GM13976 (cell line): ENCODE measurements around the gene DCP1A.
"Not testable (repeated sequence)": the region's sequence is repeated elsewhere in the genome, so short reads cannot be mapped to it uniquely, and the experiment has no call there.

ENCODE experiments used
- DNase-seq: peaks from one replicate; pipeline ENCODE4 v3.0.0; 2012; ENCODE audit warnings: low spot score
- in situ Hi-C: fragments of 300-500 bp; cut with MboI; formaldehyde crosslinking; loops from one replicate; pipeline ENCODE4 v1.12.0; 2022; ENCODE audit warnings: low sequenced_read_pairs, mixed read lengths, inconsistent platforms; ENCODE audit not compliant: unreplicated experiment
- TF ChIP-seq, protein P1 (sequence below): IDR thresholded peaks from 2 replicates; pipeline ENCODE4 v1.5.1; 2012; ENCODE audit warnings: borderline replicate concordance, mild to moderate bottlenecking; ENCODE audit not compliant: insufficient read depth; ENCODE audit errors: extremely low read depth, missing control alignments, control extremely low read depth

The DCP1A gene

DNA sequence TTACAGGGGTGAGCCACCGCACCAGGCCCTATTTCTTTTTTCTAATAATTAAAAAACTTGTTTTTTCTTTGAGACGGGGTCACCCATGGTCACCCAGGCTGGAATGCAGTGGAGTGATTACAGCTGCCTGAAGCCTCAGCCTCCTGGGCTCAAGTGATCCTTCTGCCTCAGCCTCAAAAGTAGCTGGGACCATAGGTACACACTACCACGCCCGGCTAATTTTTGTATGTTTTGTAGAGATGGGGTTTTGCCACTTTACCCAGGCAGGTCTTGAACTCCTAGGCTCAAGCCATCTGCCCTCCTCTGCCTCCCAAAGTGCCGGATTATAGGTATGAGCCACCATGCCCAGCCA lies 90.7 kb downstream of the DCP1A start:
- in situ Hi-C loops = no loop called here
- DNase-seq = no peak
- TF ChIP-seq, protein P1, sequence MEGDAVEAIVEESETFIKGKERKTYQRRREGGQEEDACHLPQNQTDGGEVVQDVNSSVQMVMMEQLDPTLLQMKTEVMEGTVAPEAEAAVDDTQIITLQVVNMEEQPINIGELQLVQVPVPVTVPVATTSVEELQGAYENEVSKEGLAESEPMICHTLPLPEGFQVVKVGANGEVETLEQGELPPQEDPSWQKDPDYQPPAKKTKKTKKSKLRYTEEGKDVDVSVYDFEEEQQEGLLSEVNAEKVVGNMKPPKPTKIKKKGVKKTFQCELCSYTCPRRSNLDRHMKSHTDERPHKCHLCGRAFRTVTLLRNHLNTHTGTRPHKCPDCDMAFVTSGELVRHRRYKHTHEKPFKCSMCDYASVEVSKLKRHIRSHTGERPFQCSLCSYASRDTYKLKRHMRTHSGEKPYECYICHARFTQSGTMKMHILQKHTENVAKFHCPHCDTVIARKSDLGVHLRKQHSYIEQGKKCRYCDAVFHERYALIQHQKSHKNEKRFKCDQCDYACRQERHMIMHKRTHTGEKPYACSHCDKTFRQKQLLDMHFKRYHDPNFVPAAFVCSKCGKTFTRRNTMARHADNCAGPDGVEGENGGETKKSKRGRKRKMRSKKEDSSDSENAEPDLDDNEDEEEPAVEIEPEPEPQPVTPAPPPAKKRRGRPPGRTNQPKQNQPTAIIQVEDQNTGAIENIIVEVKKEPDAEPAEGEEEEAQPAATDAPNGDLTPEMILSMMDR = no peak

DNA sequence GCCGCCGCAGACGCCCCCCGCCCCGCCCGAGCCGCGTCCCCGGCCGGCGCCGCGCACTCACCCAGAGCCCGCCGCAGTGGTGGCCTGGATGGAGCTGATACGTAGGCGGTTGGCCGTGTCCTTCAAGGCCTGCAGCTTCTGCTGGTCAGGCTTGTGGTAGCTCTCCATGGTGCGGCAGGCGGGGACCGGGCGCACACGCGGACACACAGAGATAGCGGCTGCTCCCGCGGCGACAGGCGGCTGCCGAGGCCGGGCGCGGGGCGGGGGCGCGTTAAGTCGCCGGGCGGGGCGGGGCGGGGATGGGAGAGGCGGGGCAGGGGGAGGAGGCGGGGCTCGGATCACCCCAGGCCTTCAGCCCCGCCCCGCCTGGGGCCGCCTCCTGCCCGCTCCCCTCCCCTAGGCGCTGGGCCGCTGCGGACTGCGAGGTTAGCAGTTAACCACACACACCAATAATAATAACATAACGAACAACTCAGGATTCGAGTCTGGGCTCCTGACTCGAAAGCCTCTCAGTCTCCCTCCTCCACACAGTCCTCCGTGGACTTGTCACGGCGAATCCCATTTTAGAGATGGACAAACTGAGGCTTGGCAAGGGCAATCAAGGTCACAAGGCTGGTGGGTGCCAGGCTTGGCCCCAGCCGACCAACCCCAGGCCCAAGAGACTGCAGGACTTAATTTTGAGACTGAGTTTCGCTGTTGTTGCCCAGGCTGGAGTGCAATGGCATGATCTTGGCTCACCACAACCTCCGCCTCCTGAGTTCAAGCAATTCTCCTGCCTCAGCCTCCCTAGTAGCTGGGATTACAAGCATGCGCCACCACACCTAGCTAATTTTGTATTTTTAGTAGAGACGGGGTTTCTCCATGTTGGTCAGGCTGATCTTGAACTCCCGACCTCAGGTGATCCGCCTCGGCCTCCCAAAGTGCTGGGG lies 91.3 kb downstream of the DCP1A start, which contains the start of gene TKT:
TSS of gene TKT (minus strand) at position 248 of the 929 bp plus-strand sequence. CDS start at position 168, 80 bp downstream.
- in situ Hi-C loops = no loop called here

GRCh38 chr3:53255423-53255774 lies 91.9 kb downstream of the DCP1A start:
- DNase-seq = peak; percentile 78
- TF ChIP-seq, protein P1 = no peak
- in situ Hi-C loops = no loop called here

More for the DNA sequence above, 91.3 kb downstream of the DCP1A start, which contains the start of gene TKT:
- TF ChIP-seq, protein P1 = no peak
- peak; percentile 99 for DNase-seq

DNA sequence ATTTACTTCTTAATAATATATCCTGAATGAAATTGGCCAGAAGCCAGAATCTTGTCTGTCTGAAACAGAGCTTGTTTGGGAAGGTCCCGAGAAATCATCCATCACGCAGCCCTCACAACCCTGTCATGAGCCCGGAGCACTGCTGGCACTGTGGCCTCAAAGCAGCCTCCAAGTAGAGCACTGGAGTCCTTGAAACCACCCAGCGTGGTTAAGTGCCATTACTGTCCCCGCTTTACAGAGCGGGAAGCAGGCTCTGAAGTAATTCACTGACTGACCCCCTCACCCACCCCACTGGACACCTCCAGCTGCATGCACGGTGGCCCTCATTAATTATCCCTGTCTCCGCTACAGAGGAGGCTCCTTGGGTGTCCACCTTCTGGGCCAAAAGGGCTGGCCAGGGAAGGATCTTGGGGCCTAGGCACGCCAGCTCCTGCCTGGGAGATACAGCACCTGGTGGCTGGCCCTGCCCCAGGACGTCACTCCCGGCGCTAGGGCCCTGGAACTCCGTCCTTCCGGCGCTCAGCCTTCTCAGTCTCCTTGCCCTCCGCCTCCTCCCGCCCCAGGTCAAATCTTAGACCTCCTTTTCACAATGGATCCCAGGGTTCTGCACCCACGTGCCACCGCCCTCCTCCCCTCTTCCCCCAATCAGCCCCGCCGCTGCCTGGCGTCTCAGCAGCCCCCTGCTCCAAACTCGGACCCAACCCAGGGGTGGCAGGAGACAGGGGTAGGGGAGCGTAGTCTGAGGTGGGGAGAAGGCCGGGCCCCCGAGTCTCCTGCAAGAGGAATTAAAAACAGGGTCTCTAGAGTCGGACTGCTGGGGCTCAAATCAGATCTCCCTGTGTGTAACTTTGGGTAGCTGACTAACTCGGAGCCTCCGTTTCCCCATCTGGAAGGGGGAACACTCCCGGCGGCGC lies 92.6 kb downstream of the DCP1A start:
- peak; percentile 85 for DNase-seq
- TF ChIP-seq, protein P1 = no peak
- in situ Hi-C loops = no loop called here

DNA sequence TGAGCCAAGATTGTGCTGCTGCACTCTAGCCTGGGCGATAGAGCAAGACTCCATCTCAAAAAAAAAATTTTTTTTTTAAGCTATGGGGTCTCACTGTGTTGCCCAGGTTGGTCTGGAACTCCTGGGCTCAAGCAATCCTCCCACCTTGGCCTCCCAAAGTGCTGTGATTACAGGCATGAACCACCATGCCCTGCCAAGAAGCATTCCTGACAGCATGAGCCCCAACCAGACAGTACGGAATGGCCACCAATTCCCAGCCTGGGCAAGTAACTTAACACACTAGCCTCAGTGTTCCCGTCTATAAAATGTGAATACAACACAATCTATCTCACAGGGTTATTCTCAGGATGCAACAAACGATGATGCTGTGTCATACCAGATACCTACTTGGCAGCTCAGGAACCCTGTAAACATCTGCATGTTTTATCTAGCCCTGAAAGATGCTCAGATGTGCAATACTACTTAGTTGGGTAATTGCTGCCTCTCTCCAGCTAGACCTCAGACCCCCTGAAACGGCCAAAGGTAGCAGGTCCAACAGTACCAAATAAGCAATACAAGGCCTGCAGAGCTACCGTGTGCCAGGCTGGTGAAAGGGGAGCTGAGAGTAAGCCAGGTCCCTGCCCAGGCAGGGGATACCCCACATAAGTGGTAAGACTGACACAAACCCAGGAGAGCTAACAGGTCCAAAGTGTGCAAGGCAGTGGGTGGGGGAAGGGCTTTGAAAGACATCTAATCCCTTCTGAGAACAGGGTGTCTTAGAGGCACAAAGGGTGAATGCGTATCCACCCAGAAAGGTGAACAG lies 93.4 kb downstream of the DCP1A start:
- DNase-seq = peak; percentile 13
- TF ChIP-seq, protein P1 = no peak
- in situ Hi-C loops = no loop called here

GRCh38 chr3:53252947-53253322 lies 94.4 kb downstream of the DCP1A start:
- in situ Hi-C loops, DNase-seq: not testable (repeated sequence)
